UCSD-AML1 (cell line): ENCODE data around the gene PCDHGC5.

Experiments
- DNase-seq: peaks from one replicate; lab custom pipeline; 2025; ENCODE audit not compliant: unreplicated experiment; lab: John Stamatoyannopoulos, UW

PCDHGC5 gene

GRCh38 chr5:141512390-141512910 lies 23.6 kb downstream of the PCDHGC5 start:
- peak; percentile 71 for DNase-seq

- no peak for DNase-seq
Observed at GRCh38 chr5:141512911-141513626, 24.2 kb downstream of the PCDHGC5 start.

DNA sequence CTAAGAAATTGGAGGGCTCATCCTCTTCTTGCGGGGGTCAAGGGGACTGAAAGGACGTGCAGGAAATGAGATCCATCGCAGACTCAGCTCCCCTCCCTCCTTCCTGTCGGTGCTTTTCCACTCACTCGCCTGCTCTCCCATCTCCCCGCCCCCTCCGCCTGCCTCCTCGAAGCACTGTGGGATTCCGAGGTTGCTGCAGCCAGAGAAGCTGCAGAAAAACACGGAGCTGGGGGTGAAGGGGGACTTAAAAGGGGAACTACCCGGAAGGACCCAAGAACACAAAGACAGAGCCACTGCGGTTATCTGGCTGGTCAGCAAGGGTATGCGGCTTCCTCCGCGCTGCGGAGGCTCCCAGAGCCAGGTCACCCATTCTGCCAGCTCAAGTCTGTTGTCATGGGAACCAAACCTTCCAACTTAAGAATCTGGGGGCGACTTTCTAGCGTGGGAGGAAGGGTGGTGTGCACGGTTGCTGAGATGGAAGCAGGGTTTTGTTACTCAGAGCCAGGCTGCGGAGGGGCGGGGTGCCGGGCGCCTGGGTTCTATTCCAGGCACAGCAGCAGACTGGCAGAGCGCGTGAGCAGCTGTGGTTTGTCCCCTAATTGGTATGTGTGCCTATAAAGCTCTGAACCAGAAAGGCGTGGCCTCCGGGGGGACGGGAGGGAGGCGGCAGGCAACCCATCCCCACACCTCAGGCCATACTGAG lies 24.9 kb downstream of the PCDHGC5 start:
- DNase-seq: peak; percentile 53

DNA sequence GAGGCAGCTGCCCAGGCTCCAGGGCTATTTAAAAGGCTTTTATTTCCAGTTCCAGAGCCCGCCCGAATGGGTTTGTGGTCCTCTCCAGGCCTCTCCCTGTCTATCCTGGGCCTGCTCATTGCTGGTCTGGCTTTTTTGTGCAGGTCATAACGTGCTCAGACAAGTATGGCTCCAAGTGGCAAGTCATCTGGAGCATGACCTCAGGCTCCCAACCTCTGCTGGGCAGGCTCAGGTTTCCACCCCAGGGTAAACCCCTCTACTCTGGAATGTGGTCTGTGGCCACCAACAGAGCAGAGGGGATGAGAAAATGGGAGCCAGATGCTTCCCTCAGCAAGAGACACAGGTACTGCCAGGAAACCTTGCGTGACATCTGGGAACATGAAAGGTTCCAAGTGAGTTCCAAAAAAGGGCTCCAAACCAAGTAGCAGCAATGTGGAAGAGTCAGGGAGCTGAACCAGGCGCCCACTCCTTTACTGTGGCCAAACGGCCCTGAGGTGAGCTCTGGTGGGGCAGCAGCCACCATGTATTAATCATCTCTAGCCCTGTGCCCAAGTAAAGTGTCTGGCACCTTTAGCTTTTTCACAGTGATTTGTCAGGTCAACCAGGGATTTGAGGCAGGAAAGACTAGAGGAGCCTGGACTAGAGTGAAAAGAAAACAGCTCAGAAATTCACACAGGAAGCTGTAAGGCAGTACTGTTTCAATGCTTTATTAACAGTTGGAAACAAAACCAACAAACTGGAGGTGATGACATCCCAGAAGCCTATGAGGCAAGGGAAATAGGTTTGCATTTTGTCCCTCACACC lies 25.7 kb downstream of the PCDHGC5 start:
- DNase-seq: no peak

- no peak for DNase-seq
Observed at GRCh38 chr5:141515141-141515540, 26.3 kb downstream of the PCDHGC5 start.

DNA sequence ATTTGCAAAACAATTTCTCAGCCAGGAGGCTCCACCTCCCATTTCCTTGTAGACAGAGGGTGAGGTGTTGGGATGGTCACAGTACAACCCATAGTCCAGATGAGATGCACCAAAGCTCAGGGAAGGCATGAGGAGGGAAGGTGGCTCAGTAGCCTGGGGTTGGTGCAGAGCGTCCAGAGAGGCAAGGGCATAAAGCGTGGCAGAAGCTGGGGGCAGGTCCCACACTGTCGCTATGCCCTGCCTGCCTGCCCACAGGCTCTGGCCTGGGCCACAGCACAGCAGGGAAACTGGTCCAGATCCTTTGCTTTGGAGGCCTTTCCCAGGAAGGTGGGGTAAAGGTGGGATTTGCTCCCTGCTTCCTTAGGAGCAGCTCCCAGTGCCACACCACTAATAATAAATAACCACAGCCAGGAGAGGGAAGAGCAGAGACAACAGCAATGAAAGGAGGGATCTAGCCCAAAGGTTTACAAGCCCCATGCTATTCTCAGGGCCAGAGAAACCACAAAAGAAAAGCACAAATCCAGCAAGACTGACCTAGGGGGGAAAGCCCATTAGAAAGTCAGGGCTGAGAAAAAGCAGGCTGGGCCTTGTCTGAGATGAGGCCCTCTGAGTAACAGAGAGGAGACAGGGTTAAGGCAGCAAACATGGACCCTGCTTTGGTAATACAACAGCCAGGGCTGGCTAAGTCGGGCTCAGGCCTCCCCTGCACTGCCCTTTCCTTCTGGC lies 27.2 kb downstream of the PCDHGC5 start:
- no peak for DNase-seq

DNA sequence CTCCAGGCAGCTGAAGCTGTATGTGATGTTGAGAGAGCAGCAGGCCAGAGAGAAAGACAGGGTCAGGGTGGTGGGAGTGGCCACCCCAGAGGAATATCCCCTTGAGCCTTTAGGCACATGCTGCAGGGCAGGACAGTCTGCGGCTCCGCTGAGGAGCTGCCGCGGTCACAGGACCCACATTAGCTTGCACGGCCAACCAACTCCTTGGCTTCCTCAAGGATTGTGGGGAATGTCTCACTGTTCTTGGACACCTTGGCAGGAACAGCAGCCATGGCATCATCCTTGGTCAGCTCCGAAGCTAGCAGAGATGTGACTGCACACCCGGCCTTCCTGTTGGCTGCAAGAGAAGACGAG lies 27.8 kb downstream of the PCDHGC5 start:
- no peak for DNase-seq

DNA sequence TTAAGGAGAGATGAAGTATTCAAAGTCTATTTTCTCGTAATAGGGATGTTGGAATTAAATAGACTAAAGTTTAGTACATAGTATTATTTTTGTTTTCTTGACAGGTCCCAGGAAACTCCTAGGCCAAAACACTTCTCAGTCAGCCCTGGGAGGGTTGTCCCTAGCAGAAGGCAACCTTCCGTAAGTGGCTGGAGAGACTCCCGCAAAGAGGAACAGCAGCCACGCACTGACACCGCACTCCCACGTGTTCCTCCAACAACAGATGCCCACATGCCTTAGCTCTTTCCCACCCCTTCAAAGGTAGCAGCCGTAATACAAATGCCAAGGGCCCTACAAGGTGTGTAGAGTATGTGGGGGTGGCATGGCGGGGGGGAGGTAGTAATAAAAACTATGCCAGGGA lies 28.4 kb downstream of the PCDHGC5 start:
- no peak for DNase-seq

GRCh38 chr5:141517880-141518617 lies 29.2 kb downstream of the PCDHGC5 start:
- DNase-seq: no peak

DNA sequence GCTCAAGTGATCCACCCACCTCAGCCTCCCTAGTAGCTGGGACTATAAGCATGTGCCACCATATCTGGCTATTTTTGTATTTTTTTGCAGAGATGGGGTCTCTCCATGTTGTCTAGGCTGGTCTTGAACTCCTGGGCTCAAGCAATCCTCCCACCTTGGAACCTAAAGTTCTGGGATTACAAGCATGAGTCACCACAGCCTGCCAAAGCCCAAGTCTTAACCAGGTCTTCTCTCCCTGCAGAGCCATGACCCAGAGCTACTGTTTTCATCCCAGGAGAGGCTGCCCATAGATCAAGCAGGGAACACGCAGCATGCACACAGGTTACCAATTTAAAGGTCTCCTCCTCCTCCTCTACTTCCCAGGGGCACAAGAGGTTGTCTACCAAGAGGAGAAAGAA lies 29.7 kb downstream of the PCDHGC5 start:
- DNase-seq: no peak

- no peak for DNase-seq
Observed at GRCh38 chr5:141519605-141520565, 31.0 kb downstream of the PCDHGC5 start.

- no peak for DNase-seq
Observed at GRCh38 chr5:141521244-141521781, 32.4 kb downstream of the PCDHGC5 start.

DNA sequence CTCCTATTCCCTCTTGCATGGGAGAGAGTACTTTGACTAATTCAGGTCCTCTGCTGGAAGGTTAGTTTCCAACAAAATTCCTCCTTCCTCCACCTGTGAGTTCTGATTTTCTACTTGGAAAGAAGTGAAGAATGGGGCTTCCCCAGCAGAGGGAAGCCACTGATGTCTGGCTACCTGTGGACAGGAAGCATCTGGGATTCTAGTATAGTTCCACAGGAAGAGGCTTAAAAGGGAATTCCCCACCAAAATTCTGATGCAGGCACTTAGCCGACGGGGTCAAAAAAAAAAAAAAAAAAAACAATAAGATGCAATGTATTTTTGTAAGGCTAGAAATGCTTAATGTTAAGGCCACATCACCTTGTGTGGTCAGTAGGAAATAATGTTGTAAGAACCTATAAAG lies 33.4 kb downstream of the PCDHGC5 start:
- no peak for DNase-seq

DNA sequence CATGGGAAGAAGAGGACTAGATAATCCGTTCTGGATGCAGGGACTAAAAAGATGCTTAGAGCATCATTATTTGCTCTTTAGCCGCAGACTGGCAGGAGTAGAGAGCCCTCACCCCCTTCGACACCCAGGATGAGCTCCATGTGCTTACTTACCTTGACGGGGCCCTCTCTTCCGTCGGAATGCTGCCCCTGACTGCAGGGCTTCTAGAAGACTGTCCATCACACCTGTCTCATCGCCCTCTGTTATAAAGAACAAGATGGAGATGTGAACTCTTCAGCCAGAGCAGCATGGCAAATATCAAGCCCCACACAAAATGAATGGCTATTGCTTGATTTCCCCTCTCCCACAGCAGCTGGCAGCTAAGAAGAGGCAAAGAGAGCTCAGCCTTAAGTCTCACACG lies 35.1 kb downstream of the PCDHGC5 start:
- DNase-seq: no peak

DNA sequence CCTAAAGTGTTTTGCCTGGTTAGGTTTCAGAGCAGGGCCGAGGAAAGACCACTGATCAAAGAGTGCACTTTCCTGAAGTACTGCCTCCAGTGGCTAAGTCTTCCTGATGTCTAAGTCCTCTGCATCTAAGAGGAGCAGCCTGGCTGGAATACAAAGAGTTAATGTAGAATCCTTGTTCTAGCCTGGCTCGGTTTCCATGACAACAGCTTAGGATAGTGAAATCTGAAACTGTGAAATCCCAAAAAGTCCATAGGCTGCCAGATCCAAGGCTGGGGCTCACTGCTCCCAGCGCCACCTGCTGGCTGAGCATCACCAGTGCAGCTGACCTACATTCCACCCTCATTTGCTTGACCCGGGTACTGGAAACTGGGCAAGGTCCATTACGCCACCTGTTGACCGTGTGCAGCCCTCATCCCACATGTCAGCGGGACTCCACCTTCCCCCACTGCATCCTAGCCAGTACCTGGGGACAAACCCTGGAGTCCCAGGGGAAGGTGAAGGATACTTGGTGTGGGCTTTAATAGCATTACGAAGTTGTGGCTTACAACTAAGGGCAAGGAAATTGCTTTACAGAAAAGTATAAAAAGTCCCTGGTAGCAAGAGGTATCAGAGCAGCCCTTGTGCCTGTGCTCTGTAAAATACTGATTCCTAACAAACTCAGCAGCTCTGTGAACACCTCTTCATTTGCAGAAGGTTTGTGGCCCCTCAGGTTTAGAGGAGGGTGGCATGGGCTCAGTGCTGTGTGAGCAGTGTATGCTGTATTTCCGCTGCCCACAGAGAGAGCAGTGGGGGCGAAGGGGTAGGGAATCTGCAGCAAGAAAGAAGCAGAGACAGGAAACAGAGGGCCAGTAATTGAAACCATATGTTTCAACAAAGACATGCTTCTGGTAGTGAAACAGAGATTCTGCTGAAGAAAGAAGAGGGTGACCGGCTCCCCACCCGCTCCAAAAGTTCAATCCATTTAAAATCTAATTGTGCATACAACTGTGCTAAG lies 36.0 kb downstream of the PCDHGC5 start:
- peak; percentile 66 for DNase-seq

GRCh38 chr5:141525653-141526052 lies 36.8 kb downstream of the PCDHGC5 start:
- no peak for DNase-seq

- no peak for DNase-seq
Observed at GRCh38 chr5:141527426-141527825, 38.5 kb downstream of the PCDHGC5 start.
